Thyroid gland (tissue), 4 donors: ENCODE measurements around the gene THAP4. TPM values are rescaled to one million over a fixed set of nuclear protein-coding genes. Genes with fewer than 3 reads are reported as not detected.

Experiments
- DNase-seq, 2 donors: peaks; one replicate each; pipeline ENCODE4 v3.0.0-alpha.2; 2019
- H3K27ac ChIP-seq, 3 donors: fragments of 200-600 bp; sonication (generic); 1 replicate in 2 of 3; 2 replicates in 1 of 3; pipeline ENCODE4 v1.5.1; 2016 to 2019; ENCODE audit warnings: mild to moderate bottlenecking in 1 of 3, moderate library complexity in 1 of 3
- H3K27me3 ChIP-seq: fragments of 200-600 bp; sonication (generic); one replicate; pipeline ENCODE4 v1.5.1; 2019
- H3K36me3 ChIP-seq, 2 donors: fragments of 200-600 bp; sonication (generic); one replicate each; pipeline ENCODE4 v1.5.1; 2016 to 2019
- H3K4me1 ChIP-seq, 2 donors: fragments of 200-600 bp; sonication (generic); one replicate each; pipeline ENCODE4 v1.5.1; 2017 to 2019
- H3K4me3 ChIP-seq, 3 donors: fragments of 200-600 bp; sonication (generic); replicated peaks in 1 of 3; 1 replicate in 2 of 3; 2 replicates in 1 of 3; pipeline ENCODE4 v1.5.1; 2016; ENCODE audit warnings: mild to moderate bottlenecking in 1 of 3
- H3K9me3 ChIP-seq: fragments of 200-600 bp; sonication (generic); one replicate; pipeline ENCODE4 v1.5.1; 2017
- CTCF ChIP-seq, 6 experiments: fragments of 200-600 bp in 3 of 6; fragments of 450-650 bp in 3 of 6; sonication (generic) in 3 of 6; IDR thresholded peaks; one replicate each; pipeline ENCODE4 v1.5.1; 2016 to 2019; ENCODE audit warnings: antibody characterized with exemption in 6 of 6, mild to moderate bottlenecking in 2 of 6, inconsistent platforms in 1 of 6, moderate library complexity in 1 of 6
- POLR2A ChIP-seq, 2 donors: fragments of 450-650 bp; IDR thresholded peaks; one replicate each; pipeline ENCODE4 v1.6.1; 2017; ENCODE audit warnings: antibody characterized with exemption in 2 of 2, mild to moderate bottlenecking in 2 of 2, moderate library complexity in 1 of 2
- WGBS, 2 donors: methylation state at CpG; one replicate each; pipeline ENCODE4 v1.1.5; 2017; 5-methylcytosine and 5-hydroxymethylcytosine counted together
- intact Hi-C: fragments of 100-400 bp; cut with DNase I; formaldehyde crosslinking; loops from one replicate; pipeline ENCODE4 v1.15.1; 2023
- total RNA-seq, 4 donors: library from RNA; depleted of rRNA; stranded (reverse); fragments of >200 nt; gene quantifications; one replicate each; pipeline ENCODE4 v1.2.3, GENCODE V29; 2016

The THAP4 gene
- total RNA-seq, 4 donors from 2014 or later = 42.9 to 53.6 (median 46.2) TPM

GRCh38 chr2:241555711-241556110 is 81.2 kb downstream of the THAP4 start:
- WGBS, 2 donors = 67 to 90% methylated on average over 2 to 3 of the region's 3 CpGs
- no peaks in the 10 kb centered on the region for H3K9me3 ChIP-seq
- no peaks in the 10 kb centered on the region for H3K36me3 ChIP-seq
- intact Hi-C loops = no loop called here
- peaks cover 16% of the 10 kb centered on the region in 2 donors for H3K4me1 ChIP-seq
- no peaks in the 10 kb centered on the region for H3K27me3 ChIP-seq
- TF ChIP-seq CTCF (IDR thresholded peaks at IDR 0.05) (no peak), POLR2A (IDR thresholded peaks at IDR 0.05) (no peak)
- no peak overlapping the region for H3K4me3 ChIP-seq
- H3K27ac ChIP-seq = no peak overlapping the region
- no peak for DNase-seq

GRCh38 chr2:241554610-241555322 is 82.2 kb downstream of the THAP4 start:
- Histone ChIP-seq H3K27ac (no peak overlapping the region), H3K4me3 (no peak overlapping the region), H3K36me3 (no peaks in the 10 kb centered on the region), H3K27me3 (no peaks in the 10 kb centered on the region), H3K9me3 (no peaks in the 10 kb centered on the region), H3K4me1 (peaks cover 13 to 14% of the 10 kb centered on the region in 2 donors)
- DNase-seq = no peak
- intact Hi-C loops = no loop called here
- TF ChIP-seq CTCF (IDR thresholded peaks at IDR 0.05) (no peak), POLR2A (IDR thresholded peaks at IDR 0.05) (no peak)
- WGBS, 2 donors = 83 to 93% methylated on average over 7 of the region's 7 CpGs

GRCh38 chr2:241553981-241554380 is 83.0 kb downstream of the THAP4 start:
- no peaks in the 10 kb centered on the region for H3K9me3 ChIP-seq
- peaks cover 10 to 11% of the 10 kb centered on the region in 2 donors for H3K4me1 ChIP-seq
- TF ChIP-seq CTCF (IDR thresholded peaks at IDR 0.05) (no peak), POLR2A (IDR thresholded peaks at IDR 0.05) (no peak)
- no peaks in the 10 kb centered on the region for H3K36me3 ChIP-seq
- no peak overlapping the region for H3K27ac ChIP-seq
- 81 to 84% methylated on average over 4 to 6 of the region's 6 CpGs for WGBS, 2 donors
- intact Hi-C loops = no loop called here
- H3K27me3 ChIP-seq = no peaks in the 10 kb centered on the region
- DNase-seq = no peak
- H3K4me3 ChIP-seq = no peak overlapping the region

GRCh38 chr2:241553512-241553830 is 83.5 kb downstream of the THAP4 start:
- no peak overlapping the region for H3K27ac ChIP-seq
- no peaks in the 10 kb centered on the region for H3K27me3 ChIP-seq
- intact Hi-C loops = no loop called here
- H3K9me3 ChIP-seq = no peaks in the 10 kb centered on the region
- peaks cover 10 to 11% of the 10 kb centered on the region in 2 donors for H3K4me1 ChIP-seq
- no peak overlapping the region for H3K4me3 ChIP-seq
- no peak for TF ChIP-seq POLR2A (IDR thresholded peaks at IDR 0.05)
- no peaks in the 10 kb centered on the region for H3K36me3 ChIP-seq
- 79 to 91% methylated on average over 11 to 12 of the region's 12 CpGs for WGBS, 2 donors
- no peak for DNase-seq

GRCh38 chr2:241551998-241552737 is 84.8 kb downstream of the THAP4 start:
- Histone ChIP-seq H3K27me3 (no peaks in the 10 kb centered on the region), H3K36me3 (no peaks in the 10 kb centered on the region), H3K4me3 (no peak overlapping the region), H3K4me1 (peaks cover 7 to 10% of the 10 kb centered on the region in 2 donors), H3K27ac (no peak overlapping the region), H3K9me3 (no peaks in the 10 kb centered on the region)
- WGBS, 2 donors = 90% methylated on average over 32 to 33 of the region's 33 CpGs
- no peak for DNase-seq
- TF ChIP-seq CTCF (IDR thresholded peaks at IDR 0.05) = no peak
- no peak for TF ChIP-seq POLR2A (IDR thresholded peaks at IDR 0.05)
- intact Hi-C loops = no loop called here
